DMS53 treated with DMSO at 0.1 percent for 48 hours (cell line): ENCODE data around the gene ENTR1.
A peak's percentile ranks its signal among the peaks of the same experiment; 100 is the strongest.
"Not testable (repeated sequence)": the region's sequence is repeated elsewhere in the genome, so short reads cannot be mapped to it uniquely, and the experiment has no call there.

ENCODE experiments used
- DNase-seq: peaks from one replicate; lab custom pipeline; 2025; ENCODE audit not compliant: unreplicated experiment; lab: John Stamatoyannopoulos, UW

The ENTR1 gene

DNA sequence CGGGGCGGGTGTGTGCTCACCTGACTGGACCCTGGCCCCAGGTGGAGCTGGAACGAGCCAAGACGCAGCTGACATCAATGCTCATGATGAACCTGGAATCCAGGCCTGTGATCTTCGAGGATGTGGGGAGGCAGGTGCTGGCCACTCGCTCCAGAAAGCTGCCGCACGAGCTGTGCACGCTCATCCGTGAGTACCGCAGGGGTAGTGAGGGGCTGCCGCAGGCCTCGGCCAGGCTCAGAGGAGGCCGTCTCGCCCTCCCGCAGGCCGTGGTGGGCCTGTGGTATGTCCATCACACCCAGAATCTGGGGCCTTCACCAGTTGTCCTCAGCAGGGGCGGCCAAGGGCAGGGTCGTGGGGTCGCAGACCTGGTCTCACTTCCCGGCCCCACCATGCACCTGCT, 11.4 kb upstream of the ENTR1 start:
- no peak for DNase-seq

DNA sequence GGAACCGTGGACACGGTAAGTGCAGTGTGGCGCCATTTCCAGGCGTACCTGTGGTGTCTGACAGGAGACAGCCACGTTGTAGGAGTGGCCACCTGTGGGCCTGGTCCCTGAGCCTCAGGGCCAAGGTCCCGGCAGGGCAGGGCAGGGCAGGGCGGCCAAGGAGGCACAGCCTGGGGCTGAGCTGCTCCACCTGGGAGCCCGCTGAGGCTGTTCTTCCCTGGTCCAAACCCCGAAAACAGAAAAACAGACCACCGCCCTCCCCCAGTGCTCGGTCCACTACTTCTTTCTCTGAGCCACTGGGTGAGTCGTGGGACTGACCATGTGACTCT, 8.6 kb upstream of the ENTR1 start:
- no peak for DNase-seq

DNA sequence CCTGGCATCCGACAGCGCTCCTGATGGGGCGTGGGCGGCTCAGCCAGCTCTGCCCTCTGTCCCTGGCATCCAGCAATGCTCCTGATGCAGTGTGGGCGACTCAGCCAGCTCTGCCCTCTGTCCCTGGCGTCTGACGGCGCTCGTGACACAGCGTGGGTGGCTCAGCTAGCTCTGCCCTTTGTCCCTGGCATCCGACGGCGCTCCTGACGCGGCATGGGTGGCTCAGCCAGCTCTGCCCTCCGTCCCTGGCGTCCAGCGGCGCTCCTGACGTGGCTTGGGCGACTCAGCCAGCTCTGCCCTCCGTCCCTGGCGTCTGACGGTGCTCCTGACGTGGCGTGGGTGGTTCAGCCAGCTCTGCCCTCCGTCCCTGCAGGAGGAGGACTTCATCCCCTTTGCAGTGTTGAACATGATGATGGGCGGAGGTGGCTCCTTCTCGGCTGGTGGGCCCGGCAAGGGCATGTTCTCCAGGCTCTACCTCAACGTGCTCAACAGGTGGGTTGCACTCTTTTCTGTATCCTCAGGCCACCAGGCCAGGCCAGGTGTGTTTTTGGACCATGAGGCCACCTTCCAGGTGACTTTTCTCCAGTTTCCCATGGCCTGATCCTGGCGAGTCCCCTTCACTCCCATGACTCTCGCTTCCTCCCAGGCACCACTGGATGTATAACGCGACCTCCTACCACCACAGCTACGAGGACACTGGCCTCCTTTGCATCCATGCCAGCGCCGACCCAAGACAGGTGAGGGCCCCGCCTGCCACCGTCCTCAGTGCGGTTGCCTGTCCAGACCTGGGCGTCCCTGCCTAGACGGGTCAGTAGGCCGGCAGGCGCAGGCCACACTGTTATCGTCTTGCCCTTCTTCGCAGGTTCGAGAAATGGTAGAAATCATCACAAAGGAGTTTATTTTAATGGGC, 8.0 kb upstream of the ENTR1 start:
- DNase-seq = no peak

DNA sequence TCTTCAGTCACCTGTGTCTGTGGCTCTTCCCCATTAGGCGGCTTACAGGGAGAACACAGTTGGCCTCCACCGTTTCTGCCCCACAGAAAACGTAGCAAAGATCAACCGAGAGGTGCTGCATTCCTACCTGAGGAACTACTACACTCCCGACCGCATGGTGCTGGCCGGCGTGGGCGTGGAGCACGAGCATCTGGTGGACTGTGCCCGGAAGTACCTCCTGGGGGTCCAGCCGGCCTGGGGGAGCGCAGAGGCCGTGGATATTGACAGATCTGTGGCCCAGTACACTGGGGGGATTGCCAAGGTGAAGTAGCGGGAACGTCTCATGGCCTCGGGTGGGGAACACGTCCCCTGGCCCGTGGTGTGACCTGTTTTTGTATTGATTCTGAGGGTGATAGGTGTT, 6.5 kb upstream of the ENTR1 start:
- no peak for DNase-seq

DNA sequence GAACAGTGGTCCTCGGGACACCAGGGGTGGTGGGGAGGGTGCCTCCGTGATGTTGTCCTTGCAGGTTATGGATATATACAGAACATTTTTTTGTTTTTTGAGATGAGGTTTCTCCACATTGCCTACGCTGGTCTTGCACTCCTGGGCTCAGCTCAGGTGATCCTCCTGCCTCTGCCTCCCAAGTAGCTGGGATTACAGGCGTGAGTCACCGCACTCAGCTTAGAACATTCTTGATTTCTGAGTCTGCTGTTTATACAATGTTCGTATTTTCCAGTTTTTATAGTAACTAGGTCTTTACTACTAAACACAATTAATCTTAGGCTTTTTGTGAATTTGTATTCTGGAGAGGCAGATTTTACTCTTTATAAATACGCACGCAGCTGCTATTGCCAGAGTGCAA, 6.0 kb upstream of the ENTR1 start:
- DNase-seq = no peak

DNA sequence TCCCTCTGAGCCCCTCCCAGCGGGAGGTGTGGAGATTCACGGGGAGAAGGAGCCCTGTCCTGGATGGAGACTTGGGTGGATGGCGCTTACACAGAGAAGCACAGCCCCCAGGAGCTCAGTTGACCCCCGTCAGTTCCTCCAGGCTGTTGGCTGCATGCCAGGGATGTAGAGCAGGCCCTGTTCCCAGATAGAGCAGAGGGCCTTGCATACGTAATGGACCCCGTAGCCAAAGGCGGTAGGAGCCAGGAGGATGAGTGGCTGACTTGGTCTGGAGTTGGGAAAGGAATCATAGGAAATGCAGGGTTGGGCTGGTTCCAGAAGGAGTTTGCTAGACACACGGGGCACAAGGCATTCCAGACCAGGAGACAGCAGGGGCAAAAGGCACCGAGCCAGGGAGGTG, 2.5 kb upstream of the ENTR1 start:
- DNase-seq = no peak

DNA sequence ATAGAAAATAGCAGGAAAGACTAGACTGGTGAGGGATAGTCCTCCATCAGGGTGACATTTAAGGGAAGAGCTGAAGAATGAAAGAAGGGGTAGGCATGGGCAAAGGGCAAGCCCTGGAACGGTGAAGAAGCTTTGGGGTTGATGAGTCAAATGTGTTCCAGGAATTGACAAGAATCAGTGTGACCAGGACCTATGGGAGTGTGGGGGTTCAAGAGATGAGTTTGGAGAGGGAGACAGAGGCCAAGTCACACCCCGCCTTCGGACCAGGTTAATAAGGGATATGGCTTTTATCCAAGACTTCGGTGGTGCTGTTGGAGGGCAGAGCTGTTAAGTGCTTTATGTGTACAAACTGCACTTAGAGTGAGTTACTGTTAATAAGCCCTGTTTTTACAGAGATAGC, 964 bp upstream of the ENTR1 start:
- DNase-seq = no peak

DNA sequence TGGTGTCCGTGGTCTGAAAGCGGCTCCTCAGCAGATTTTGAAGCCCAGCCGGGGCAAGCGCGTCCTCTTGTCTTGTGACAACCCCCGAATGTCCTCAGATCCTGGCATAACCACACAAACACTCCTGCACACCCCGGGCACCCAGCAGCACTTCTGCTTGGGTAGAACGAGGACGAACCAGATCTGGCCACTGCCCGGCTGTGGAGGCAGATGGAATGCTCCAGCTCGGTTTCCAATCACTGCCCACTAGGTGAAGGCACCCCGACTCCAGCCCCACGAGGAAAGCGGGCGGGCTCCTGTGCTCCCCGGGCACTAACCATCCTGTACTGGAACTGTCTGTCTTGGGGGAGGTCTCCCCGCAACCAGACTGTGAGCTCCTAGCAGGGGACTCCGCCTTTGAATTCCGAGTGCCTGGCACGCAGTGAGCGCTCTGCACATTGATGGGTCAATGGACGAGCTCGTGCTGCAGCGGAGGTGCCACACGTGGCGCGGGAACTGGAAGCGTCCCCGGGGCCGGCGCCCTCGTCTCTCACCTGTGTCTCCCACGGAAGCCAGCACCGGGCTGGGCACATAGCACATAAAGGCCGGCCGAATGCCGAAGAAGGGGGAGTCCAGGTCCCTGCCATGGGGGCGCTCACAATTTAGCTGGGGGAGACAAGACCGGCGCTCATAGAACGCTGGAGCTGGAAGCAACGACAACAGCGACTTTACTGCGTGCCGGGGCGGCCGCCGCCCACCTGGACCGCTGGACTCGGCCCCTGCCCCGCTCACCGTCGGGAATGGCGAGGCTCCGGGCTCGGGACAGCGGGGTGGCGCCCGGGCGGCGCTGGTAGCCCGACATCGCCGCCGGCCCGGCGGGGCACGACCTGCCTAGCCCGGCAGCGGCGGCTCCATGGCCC, 608 bp downstream of the ENTR1 start:
- DNase-seq = no peak

DNA sequence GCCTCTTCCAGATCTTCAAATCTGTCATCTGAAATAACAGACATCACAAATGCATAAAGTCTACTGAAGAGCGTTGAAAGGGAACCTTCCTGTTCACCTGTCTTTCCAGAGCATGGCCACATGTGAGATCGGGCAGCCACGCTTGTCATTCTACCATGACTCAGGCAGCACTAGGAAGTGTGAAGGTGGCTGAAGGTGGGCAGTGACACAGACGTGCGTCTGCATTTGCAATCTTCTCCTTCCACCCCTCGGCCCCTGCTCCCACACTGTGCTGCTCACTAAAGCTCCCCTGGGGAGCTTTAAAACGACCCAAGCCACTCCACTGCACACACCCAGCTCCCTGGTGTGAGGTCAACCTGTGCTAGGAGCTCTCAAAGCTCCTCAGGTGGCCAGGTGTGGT, 2.5 kb downstream of the ENTR1 start:
- no peak for DNase-seq

DNA sequence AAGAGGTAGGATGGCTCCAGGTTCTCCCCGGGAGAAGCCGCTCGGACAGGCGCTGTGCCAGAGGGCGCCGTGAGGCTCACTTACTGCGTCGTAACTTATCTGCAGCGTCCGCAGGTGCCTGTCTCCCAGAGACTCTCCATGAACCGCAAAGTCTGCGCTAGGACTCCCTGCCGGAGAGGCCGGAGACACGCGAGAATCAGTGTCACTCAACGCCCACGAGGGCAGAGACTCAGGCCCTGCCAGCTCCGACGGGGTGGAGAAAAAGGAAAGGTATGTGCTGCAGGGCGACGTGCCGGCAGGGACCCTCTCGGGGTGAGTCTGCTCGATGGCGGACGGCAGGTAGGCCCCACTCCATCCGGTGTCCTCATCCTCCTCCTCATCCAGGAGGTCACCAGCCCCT, 3.4 kb downstream of the ENTR1 start:
- not testable (repeated sequence) for DNase-seq

DNA sequence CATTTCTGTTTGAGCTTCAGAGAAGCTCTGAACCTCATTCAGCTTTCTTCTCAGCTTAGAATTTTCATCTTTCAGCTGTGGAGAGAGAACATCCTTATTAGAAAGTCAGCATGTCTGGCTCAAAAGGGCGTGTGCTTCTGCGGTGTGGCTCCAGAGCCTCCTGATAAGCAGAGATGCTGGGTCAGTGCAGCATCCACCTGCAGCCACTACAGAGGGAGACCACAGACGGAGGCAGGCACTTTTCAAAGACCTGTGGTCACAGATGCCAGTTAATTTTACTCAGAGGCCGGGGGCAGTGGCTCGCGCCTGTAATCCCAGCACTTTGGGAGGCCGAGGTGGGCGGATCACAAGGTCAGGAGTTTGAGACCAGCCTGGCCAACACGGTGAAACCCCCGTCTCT, 4.5 kb downstream of the ENTR1 start:
- not testable (repeated sequence) for DNase-seq

DNA sequence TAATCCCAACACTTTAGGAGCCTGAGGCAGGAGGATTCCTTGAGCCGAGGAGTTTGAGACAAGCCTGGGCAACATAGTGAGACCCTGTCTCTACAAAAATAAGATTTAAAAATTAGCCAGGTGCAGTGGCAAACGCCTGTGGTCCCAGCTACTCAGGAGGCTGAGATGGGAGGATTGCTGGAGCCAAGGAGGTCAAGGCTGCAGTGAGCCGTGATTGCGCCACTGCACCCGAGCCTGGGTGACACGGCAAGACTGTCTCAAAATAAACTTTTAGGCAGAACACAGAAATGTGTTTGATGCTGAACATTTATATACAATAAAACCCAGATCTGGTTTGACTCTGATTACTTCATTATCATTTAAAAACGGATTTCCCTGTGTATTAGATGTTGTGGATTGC, 4.9 kb downstream of the ENTR1 start:
- no peak for DNase-seq

DNA sequence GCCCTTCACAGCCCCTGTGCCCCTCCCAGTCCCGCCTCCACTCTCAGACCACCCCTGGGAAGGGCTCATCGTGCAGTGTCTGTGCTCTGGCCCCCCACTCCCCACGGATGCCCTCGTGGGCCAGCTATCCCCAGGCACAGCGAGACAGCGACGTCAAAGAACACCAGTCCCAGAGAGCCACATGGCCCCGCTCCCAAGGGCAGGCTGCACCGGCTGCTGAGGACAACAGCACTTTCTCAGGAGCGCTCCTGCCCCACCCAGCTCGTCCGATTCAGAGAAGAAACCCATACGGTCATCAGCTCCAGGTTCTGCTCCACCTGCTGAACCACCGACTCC, 5.6 kb downstream of the ENTR1 start:
- no peak for DNase-seq

DNA sequence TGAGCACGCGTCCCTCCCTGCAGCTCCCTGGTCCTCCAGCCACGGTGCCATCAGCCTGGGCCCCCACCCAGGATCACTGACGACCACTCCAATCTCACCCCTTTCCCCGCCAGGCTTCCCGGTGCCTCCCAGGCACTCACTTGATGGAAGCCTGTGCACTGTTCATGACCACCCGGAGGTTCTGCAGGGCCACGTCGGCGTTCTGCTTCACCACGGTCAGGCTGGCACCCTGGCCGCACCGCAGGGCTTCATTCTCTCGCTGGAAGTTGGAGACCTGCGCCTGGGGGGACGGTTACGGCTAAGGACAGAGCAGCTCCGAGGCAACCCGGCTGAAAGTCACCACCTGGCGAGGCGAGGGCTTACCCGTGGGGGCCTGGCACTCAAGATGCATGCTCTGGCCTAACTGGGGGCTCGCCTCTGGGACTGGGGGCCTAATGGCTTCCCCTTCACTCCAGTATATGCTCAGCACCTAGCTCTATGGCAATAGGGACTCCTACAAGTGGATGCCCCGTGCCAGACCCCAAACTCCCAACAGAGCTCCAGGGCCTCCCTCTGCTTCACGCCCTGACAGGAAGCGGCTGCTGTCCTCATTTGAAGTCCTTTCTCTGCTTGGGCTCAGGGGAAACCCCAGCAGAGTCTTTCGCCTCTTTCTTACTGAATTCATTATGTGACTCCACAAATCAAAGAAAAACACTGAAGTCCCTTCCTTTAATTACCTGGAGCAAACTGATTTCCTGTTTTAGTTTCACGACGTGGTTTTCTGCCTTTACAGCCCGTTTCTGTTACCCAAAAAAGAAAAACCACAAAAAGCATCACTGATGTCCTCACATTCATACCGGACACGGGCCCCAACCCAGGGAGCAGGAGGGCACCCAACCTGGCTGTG, 6.3 kb downstream of the ENTR1 start:
- no peak for DNase-seq

DNA sequence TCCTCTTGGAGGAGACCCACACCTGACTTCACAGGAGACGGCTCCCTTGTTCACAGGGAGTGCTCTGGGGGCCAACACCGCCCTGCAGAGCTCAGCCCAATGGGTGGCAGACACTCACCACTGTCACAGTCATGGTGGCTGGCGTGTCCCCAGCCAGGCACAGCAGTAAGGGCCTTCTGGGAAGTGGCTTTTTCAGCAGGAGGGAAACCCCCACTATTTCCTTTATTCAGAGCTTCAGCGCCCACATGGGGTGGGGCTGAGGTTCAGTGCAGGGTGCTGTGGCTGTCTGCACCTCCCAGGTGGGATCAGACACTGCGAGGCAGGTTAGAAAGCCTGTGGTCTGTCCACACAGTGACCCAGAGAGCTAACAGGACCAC, 6.9 kb downstream of the ENTR1 start:
- DNase-seq = no peak

DNA sequence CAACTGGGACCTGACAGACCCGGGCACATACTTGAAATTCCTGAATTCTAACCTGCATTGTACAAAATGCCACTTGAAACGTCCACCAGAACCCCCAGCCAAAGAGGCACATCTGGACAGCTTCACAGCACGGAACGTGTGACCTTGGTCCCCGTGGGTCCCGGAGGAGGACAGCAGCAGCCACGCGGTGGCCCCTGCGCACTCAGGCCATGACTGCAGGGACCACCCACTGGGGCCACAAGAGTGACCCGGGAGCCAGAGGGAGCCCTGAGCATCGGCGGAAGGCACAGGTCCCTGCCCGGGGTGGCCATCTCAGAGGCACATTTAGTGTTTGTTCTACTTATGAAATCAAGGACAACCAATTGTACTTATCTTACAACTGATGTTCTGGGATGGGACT, 8.3 kb downstream of the ENTR1 start:
- no peak for DNase-seq

DNA sequence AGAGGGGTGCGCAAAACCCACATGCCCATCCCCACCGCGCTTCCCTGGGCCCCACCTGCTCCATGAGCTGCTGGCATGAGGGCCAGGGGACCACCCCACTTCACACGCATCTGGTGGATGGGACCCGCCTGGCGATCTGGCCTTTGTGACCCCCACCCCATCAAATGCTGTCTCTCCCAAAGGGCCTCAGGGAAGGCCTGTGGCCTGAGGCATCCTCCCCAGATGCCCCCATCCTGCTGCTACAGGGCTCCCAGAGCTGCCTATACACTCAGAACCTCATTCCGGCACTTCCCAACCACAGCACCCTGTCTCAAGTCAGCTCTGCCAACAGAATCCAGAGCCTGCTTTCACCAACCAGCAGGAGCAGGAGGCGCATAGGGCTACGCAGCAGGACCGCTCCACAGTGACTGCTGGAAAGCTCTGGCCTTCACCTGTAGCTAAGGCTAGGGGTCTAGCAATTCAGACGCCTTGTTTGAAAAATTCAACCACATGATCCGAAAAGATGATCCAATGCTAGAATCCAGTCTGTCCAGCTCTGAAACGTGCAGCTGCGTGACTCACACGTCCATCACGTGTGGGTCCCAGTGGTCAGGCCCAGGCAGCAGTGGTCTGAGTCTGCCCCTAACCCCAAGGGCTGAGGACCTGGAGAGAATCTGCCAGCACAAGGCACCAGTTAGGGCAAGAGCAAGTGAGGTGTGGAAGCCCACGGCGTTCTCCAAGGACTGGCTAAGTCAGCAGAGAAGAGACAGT, 9.1 kb downstream of the ENTR1 start:
- no peak for DNase-seq

DNA sequence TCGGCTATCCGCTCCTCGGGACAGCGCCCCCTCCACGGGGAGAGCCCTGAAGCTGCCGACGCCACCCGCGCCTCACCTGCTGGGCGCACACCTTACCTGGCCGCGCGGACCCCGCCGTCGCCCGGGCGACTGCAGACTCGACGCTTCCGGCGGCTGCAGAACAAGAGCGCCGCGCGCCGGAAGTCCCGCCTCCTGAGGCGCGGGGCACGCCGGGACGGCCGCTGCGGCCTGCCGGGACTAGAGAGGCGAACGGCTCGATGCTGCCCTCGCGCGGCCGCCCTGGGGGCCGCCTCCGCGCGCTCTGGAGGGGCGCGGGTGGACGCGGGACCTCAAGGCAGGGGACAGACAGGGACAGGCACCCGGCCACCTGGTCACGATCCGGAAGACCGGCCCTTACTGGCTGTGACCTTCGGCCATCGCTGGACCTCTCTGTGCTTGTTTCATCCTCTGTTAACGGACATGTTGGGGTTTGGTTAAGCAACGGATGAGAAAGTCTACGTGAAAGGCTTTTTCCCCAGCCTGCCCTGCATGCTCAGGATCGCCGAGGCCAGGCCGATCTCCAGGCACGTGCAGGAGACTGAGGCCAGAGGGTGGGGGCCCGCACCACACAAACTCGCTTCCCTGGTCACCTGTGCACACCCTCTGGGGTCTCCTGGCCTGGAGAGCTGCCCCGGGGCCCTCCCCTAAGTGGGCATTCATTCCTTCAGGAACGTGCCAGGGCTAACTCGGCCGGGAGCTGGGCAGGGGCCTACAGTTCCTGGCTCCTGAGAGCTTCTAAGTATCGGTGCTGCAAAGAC, 10.2 kb downstream of the ENTR1 start, which contains the start of gene SNAPC4:
TSS of gene SNAPC4 (minus strand) at position 133 of the 797 bp plus-strand sequence. CDS start 1,742 bp downstream, outside the sequence.
- DNase-seq = peak; percentile 77

DNA sequence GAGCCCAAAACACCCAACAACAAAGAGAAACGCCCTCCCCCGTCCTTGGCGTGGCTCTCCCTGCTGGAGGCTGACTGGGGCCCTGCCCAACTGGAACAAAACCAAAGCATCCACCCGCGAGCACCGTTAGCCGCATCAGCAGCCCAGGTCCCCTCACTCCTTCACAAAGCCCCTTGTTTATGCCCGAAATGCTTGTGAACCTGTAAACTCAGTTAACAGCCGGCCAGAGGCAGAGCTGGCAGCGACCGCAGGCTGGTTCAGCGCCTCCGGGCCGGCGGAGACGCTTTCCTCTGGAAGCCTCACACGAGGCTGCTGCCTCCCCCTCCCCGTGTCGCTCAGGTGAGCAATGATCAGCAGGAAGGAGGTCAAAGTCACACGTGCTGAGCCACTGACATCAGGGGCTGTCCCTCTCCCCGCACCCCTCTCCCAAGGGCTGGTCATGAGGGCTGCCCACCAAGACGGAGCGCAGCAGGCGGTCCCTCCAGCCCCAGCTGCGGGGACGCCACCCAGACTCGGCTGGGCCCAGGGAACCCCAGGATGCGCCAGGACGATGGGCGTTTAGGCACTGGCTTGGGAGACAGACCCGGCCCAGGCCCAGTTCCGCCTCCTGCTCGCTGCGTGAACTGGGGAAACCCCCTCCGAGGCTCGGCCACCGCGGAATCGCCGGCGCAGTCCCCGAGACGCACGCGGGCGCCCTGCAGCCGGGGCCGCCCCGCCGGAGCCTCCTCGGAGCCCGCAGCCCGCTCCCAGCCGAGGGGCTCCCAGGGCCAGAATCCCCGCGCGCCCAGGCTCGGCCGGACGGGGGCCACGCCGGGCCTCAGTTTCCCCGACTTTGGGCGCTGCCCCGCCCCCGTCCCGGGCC, 11.0 kb downstream of the ENTR1 start:
- no peak for DNase-seq
